Measurements from ENCODE around the gene SCAP. TPM values are rescaled to one million over a fixed set of nuclear protein-coding genes. Genes with fewer than 3 reads are reported as not detected.

SCAP gene
- total and polyA plus RNA-seq, 9 donors: 41.0 to 63.1 (median 48.8) TPM

GRCh38 chr3:47366833-47367232 is 108.9 kb downstream of the SCAP start:
- H3K4me1 ChIP-seq (ENCODE audit: control insufficient read depth, insufficient read depth, low read length): peaks cover 3% of the 10 kb centered on the region
- DNase-seq: no peak
- no peak overlapping the region for H3K27ac ChIP-seq (ENCODE audit: low read length)
- H3K36me3 ChIP-seq (ENCODE audit: control insufficient read depth, insufficient read depth, low read length): no peaks in the 10 kb centered on the region
- H3K4me3 ChIP-seq (ENCODE audit: low read length): no peak overlapping the region
- WGBS (ENCODE audit: insufficient coverage): no CpG with 5 or more reads among the region's 2 CpGs
- H3K9me3 ChIP-seq (replicated peaks; ENCODE audit: control insufficient read depth, low read depth, low read length): no peaks in the 10 kb centered on the region
- no peaks in the 10 kb centered on the region for H3K27me3 ChIP-seq (ENCODE audit: control insufficient read depth, insufficient read depth, low read length)

- H3K4me3 ChIP-seq (ENCODE audit: low read length): no peak overlapping the region
- peak; percentile 66 for DNase-seq
- no peaks in the 10 kb centered on the region for H3K36me3 ChIP-seq (ENCODE audit: control insufficient read depth, insufficient read depth, low read length)
- H3K27me3 ChIP-seq (ENCODE audit: control insufficient read depth, insufficient read depth, low read length): no peaks in the 10 kb centered on the region
- peaks cover 3% of the 10 kb centered on the region for H3K4me1 ChIP-seq (ENCODE audit: control insufficient read depth, insufficient read depth, low read length)
- WGBS (ENCODE audit: insufficient coverage): 41% methylated on average over 3 of the region's 11 CpGs
- no peaks in the 10 kb centered on the region for H3K9me3 ChIP-seq (replicated peaks; ENCODE audit: control insufficient read depth, low read depth, low read length)
- H3K27ac ChIP-seq (ENCODE audit: low read length): no peak overlapping the region
Measured at GRCh38 chr3:47365213-47366153, 110.3 kb downstream of the SCAP start.

Other genes with a start within 250 kb of the SCAP start
- gene KIF9, start 193.1 kb downstream of the SCAP start, total RNA-seq: 5.1 TPM
- gene KIF9, start 193.1 kb downstream of the SCAP start, polyA plus RNA-seq (ENCODE audit: insufficient read depth in 1 of 8, insufficient read length in 8 of 8, low replicate concordance in 1 of 8): 1 to 10 TPM; 4.9 to 7.4 (median 5.9) TPM
- gene KLHL18, start 193.0 kb downstream of the SCAP start, total RNA-seq: 10.6 TPM
- gene KLHL18, start 193.0 kb downstream of the SCAP start, polyA plus RNA-seq (ENCODE audit: insufficient read depth in 1 of 8, insufficient read length in 8 of 8, low replicate concordance in 1 of 8): 10 to 100 TPM; 10.6 to 17.3 (median 14.8) TPM
- 13.7 TPM for gene PTPN23, start 94.9 kb downstream of the SCAP start, total RNA-seq
- gene PTPN23, start 94.9 kb downstream of the SCAP start, polyA plus RNA-seq (ENCODE audit: insufficient read depth in 1 of 8, insufficient read length in 8 of 8, low replicate concordance in 1 of 8): 10 to 100 TPM; 17.4 to 26.7 (median 25.2) TPM
- gene ELP6, start 37.8 kb upstream of the SCAP start, total RNA-seq: 28.0 TPM
- gene ELP6, start 37.8 kb upstream of the SCAP start, polyA plus RNA-seq (ENCODE audit: insufficient read depth in 1 of 8, insufficient read length in 8 of 8, low replicate concordance in 1 of 8): 10 to 100 TPM; 26.9 to 33.9 (median 29.3) TPM
- gene CSPG5, start 102.9 kb upstream of the SCAP start, total RNA-seq: 1.4 TPM
- 1 to 10 TPM; 1.2 to 2.3 (median 1.6) TPM for gene CSPG5, start 102.9 kb upstream of the SCAP start, polyA plus RNA-seq (ENCODE audit: insufficient read depth in 1 of 8, insufficient read length in 8 of 8, low replicate concordance in 1 of 8)